Stimulated activated CD4-positive, alpha-beta T cell treated with anti-CD3 and anti-CD28 coated beads, TNF-alpha, amount 100 ng/mL, for 24 hours (primary cell): ENCODE data around the gene SP100.

Source experiments
- DNase-seq, 3 experiments: peaks; one replicate each; pipeline ENCODE4 v3.0.0-alpha.2; 2020; ENCODE audit warnings: low read depth in 3 of 3

Gene SP100

DNA sequence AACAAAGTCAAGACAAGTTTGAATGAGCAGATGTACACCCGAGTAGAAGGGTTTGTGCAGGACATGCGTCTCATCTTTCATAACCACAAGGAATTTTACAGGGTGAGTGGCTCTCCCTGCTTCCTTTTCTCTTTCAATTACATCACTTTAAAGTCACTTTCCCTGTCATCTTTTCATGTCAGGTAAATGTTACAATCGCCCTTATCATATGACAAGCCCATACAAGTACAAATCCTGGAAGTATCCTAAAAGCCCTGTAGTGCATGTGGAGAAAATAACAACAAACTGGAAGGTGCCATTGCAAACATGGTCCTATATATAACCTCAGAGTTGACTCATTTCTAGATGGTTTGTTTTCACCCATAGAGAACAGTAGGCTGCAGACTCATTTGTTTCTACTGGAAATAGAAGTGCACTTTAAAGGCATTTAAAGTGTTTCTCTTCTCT, 126.0 kb downstream of the SP100 start:
- DNase-seq: no peak

DNA sequence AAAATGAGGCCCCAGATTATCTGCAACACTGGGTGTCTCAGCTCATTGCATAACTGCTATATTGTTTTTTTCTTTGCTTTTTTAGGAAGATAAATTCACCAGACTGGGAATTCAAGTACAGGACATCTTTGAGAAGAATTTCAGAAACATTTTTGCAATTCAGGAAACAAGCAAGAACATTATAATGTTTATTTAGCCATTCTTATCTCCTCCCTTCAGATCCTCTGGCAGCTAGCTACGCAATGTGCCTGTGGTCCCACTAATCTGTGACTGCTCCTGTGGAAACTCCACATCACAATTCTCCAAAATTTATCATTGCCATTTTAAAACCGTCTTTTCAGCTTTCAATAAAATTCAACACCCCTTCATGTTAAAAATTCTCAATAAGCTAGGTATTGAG, 126.8 kb downstream of the SP100 start:
- no peak for DNase-seq

GRCh38 chr2:230552181-230552580, 136.2 kb downstream of the SP100 start:
- DNase-seq: no peak

GRCh38 chr2:230557065-230557464, 141.1 kb downstream of the SP100 start:
- DNase-seq: no peak

GRCh38 chr2:230564805-230565779, 149.1 kb downstream of the SP100 start:
- no peak for DNase-seq

GRCh38 chr2:230569298-230569697, 153.3 kb downstream of the SP100 start:
- DNase-seq: no peak

- DNase-seq: no peak
These were observed 155.0 kb downstream of the SP100 start for GRCh38 chr2:230570987-230571386.

- peak in 1 of 3 experiments; percentile 30 for DNase-seq
These were observed 159.8 kb downstream of the SP100 start for GRCh38 chr2:230575642-230576324.

DNA sequence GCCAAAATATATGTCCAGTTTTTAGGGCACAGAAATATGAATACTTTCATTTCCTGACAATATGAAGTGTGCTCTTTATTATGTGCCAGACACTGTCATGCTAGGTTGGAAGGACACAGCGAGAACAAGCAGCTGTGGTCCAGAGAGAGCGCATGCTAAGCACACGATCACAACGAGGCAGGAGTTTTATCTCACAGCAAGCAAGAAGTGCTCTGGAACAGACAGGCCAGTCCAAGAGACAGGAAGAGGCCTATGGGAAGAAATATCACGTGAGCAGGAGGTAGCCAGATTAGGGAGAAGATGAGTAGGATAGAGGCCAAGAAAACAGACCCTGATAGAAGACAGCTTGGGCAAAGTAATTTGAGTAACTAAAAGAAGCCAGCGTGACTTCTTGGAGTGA, 161.1 kb downstream of the SP100 start:
- DNase-seq: no peak

DNA sequence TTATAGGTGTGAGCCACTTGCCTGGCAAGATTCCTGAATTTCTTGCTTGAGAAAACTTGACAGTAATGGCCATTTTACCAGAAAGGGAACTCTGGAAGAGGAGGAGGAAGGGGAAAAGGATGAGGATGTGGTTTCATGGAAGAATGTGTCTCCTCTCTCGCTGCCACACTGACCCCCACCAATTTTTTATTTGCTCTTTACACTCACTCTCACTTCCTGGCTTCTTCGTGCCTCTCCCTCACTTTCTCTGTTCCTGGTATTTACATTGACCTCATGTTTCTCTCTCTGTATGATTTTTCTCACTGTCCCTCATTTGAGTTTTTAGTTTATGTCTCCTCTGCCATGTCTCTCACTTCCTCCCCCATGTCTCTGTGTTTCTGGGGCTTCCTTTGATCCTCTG, 162.1 kb downstream of the SP100 start:
- no peak for DNase-seq

- no peak for DNase-seq
These were observed 166.9 kb downstream of the SP100 start for GRCh38 chr2:230582851-230583283.

DNA sequence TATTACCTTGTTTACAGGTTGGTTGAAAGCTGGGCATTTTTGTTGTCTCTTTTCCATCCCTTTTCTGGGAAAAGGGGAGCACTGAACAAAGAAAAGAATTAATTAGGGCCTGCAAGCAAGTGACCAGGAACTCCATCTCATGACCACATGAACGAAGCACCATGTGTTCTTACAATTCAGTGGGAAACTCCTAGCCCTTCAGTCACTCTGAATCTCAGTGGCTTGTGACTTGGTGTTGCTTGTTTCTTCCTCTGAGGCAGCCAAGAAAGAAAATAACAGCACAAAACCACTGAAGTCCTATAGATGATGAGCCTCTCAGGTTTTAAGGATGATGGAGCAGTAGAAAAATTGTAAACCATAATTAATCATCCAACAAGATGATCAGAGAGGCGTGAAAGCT, 167.6 kb downstream of the SP100 start:
- no peak for DNase-seq

DNA sequence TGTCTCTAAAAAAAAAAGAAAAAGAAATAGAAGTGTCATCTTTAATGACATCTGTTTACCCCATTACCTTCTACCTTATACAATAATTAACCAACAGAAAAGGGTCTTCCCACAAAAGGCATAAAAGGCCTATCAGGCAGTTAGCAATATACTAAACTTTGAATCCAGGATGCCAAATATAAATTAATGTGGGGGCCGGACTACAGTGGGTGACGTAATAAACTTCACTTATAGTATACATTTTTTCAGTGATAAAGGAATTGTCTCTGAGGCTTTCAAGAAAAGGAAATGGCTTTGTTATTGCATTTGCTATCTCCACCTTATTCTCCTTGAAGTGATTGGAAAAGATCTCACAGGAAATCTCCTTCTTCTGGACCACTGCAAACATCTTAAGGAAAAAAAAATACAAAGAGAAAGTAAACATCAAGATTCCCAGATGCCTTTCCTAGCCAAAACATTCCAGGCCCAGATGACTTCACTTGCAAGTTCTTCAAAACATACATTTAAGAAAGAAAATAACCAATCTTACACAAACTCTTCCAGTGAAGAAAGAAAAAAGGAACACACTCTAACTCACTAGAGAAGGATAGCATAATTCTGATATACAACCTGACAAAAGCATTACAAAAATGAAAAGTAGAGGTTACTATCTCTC, 170.5 kb downstream of the SP100 start:
- no peak for DNase-seq

DNA sequence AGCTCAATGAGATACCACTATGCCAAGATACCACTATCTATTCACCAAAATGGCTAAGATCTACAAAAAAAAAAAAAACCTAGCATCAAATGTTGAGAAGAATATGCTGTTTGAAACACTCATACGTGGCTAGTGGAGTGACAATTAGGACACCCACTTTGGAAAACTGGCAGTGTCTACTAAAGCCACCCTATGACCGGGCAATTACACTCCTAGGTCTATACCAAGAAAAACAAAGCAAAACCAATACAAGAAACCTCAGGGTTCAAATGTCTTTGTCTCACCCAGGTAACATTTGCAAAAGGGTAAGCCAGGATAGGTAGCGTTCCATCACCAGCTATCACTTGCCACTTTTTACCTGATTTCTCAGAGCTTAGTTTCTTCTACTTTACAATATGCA, 173.0 kb downstream of the SP100 start:
- no peak for DNase-seq

GRCh38 chr2:230589497-230590015, 173.6 kb downstream of the SP100 start:
- no peak for DNase-seq

DNA sequence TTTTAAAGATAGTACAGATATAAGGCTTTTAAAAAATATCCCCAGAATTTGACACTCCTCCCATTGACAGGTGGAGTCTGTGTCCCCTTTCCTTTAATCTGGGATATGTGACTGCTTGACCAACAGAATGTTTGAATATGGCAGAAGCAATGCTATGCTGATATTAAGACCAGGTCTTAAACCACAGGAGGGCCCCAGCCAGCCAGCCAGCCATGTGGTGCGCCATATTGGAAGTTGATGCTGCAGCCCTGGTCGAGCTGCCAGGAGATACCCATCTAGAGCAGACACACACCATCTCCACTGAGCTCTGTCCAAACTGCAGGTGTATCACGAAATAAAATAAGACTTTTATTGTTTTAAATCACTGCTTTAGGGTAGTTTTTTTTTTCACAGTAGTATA, 174.3 kb downstream of the SP100 start:
- DNase-seq: no peak

GRCh38 chr2:230591850-230592249, 175.8 kb downstream of the SP100 start:
- DNase-seq: no peak

- DNase-seq: no peak
These were observed 176.8 kb downstream of the SP100 start for GRCh38 chr2:230592775-230593174.
